Frontal cortex (tissue), 4 donors: ENCODE measurements around the gene CLEC18A. TPM values are rescaled to one million over a fixed set of nuclear protein-coding genes. Genes with fewer than 3 reads are reported as not detected.
A peak's percentile ranks its signal among the peaks of the same experiment; 100 is the strongest.
"Not testable (repeated sequence)": the region's sequence is repeated elsewhere in the genome, so short reads cannot be mapped to it uniquely, and the experiment has no call there.

Experiments
- DNase-seq, 2 donors: peaks; one replicate each; pipeline ENCODE4 v3.0.0; 2012; ENCODE audit warnings: low spot score in 2 of 2
- FAIRE-seq: peaks from 2 replicates; lab custom pipeline; 2012; peaks lifted over from hg19 to GRCh38; lab: Jason Lieb, UNC
- total RNA-seq: library from RNA; depleted of rRNA; stranded (reverse); fragments of >200 nt; gene quantifications from one replicate; pipeline ENCODE4 v1.2.3, GENCODE V29; 2014
- donor health status: control.
- donor health status: control.
- donor health status: control.

CLEC18A gene
- total RNA-seq, 1 donor from 2014 or later = 0.82 TPM

DNA sequence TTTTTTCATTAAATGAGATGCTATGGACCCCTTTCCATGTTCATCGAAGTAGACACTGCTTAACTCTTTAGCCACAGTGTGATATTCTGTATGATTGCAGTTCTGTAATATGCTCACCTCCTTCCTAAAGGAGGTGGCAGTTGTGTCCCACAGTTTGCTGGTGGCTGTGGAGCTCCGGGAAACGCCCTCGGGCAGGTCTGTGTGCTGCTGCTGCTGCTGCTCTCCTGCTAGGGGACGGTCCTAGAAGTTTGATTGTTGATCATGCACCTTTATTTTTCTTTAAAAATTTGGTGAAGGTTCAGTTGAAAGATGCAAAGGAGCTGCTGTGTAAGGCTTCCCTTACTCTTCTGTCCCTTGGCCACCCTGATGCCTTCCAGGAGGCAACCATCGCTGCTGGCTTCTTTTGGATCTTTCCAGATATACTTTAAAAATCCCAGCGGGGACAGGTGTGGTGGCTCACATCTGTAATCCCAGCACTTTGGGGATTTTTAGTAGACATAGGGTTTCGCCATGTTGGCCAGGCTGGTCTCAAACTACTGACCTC, 8.4 kb upstream of the CLEC18A start:
- no peak for FAIRE-seq
- DNase-seq = no peak

DNA sequence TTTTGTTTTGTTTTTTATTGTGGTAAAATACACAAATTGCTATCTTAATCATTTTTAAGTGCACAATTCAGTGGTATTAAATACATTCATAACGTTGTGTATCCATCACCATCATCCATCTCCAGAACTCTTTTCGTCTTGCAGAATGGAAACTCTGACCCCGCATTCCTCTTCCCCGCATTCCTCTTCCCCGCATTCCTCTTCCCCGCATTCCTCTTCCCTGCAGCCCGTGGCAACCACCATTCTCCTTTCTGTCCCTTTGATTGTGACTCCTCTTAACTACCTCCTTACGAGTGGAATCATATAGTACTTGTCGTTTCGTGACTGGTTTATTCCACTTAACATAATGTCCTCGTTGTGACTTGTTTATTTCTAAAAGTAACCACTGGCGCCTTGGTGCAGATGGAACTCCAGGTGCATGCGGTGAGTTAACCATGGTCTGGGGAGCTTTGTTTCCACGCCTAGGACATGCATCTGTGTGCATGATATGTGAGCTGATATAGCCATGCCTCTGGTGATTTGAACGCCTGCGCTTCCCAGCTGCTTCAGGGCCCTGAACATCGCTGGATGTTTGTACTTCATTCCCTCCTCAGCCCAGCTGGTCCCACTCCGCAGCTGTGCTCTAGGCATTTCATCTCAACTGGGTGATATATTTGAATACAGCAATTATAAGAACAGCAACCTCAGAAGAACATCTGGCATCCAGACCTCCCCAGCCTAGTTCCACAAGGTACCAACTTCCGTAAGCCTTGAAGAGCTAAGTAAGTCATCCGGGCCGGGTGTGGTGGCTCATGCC, 7.7 kb upstream of the CLEC18A start:
- not testable (repeated sequence) for FAIRE-seq, DNase-seq

DNA sequence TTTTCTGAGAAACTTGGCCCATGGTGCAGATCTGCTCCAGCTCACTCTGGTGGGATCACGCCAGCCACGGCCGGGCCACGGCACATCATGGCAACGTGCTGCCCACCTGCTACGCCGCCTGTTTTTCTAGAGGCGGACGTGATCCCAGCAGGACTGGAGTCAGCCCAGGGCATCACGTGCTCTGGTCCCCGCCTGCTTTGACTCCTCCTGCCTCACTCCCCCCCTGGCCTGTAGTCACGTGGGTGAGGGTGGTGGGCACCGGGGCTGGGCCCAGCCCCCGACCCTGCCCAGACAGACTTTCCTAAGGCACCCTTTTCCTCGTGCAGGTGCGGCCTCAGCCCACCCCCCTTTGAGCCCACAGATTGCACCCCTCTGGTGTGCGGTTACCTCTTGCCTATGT, 723 bp upstream of the CLEC18A start:
- DNase-seq, FAIRE-seq: not testable (repeated sequence)

DNA sequence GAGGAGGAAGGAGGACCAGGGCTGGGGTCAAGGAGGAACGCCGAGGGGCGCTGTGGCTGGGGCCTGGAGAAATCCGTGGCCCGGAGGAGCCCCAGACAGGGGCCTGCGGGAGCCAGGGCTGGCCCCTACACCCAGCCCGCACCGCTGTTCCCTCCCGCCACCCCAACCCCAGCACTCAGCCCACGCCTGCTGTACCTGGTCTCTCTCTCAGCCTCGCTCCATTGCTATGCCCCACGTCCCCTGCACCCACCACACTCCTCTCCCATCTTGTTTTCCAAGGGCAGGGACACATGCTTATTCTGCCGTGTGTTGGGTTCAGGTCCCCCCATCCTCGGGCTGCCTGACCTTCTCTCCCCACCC, 518 bp downstream of the CLEC18A start:
- DNase-seq, FAIRE-seq: not testable (repeated sequence)

DNA sequence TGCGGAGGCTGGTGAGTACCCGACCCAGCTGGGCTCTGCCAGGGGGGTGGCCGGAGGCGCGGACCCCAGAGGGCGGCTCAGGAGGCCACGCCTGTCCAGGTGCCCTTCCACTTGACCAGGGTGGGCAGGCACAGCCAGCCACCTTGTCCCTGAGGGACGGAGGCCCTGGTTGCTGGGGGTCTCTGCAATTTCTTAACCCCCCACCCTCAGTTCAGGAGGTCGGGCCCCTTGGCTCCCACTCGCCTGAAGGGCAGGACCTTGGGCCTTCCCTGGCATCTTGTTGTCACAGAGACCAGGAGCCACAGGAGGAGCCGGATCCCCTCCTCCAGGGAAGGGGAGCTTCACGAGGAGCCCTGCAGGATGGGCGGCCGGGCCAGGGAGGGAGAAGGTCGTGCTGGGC, 982 bp downstream of the CLEC18A start:
- FAIRE-seq, DNase-seq: not testable (repeated sequence)

DNA sequence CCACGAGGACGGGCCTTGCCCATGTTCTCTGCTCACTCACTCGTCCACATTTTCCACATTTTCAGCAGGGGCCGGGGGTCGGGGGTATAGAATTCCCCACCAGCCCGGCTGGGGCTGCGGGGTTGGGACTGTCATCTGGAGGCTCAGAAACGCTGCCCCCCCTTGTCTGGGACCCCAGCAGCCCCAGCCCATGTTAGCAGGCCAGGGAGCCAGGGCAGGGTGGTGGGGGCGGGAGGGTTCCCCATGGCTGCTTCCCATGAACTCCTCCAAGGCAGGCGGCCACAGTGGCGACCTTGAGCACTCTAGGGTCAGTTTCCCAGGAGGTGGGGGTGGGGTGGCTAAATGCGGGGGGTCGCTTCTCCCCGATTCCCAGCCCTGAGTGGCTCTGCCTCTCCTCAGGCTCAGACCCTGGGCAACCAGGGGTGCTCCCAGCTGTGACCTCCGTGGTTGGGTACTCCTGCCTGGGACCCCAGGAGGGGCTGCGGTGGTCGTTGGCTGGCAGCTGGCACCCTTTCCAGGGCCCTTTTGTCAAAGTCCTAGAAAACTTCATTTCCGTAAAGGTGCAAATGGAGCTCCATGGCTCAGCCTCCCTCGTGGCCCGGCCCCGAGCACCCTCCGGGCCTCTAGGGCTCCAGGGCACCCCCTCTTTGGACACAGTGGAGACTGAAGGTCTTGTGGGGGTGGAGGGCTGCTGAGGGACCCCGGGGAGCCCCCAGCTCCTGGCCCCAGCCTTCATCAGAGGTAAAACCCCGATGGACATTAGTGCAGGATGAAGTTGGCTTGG, 1.6 kb downstream of the CLEC18A start:
- DNase-seq, FAIRE-seq: not testable (repeated sequence)

DNA sequence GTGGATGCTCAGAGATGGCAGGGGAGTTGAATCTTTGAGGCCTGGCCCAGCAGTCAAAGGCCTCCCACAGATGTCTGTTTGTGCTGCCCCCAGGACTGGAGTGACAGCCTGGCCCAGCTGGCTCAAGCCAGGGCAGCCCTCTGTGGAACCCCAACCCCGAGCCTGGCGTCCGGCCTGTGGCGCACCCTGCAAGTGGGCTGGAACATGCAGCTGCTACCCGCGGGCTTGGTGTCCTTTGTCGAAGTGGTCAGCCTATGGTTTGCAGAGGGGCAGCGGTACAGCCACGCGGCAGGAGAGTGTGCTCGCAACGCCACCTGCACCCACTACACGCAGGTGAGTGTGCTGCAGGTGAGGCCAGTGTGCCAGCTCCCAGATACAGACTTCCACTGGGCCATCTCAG, 3.1 kb downstream of the CLEC18A start:
- not testable (repeated sequence) for FAIRE-seq

DNA sequence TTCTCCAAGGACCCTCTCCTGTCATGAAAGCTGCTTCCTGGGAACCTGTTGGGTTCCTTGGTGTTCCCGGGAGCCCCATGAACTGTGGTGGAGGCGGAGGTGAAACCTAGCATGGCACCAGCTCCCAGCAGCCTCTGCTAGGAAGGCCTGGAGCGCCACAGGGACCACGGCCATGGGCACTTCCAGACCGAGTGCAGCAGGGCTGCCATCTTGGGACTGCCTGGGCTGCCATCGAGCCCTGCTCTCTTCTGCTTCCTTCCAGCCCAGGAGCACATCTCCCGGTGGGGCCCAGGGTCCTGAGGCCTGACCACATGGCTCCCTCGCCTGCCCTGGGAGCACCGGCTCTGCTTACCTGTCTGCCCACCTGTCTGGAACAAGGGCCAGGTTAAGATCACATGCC, 12.2 kb downstream of the CLEC18A start:
- not testable (repeated sequence) for DNase-seq, FAIRE-seq

More for the DNA sequence above, 3.1 kb downstream of the CLEC18A start:
- not testable (repeated sequence) for DNase-seq

DNA sequence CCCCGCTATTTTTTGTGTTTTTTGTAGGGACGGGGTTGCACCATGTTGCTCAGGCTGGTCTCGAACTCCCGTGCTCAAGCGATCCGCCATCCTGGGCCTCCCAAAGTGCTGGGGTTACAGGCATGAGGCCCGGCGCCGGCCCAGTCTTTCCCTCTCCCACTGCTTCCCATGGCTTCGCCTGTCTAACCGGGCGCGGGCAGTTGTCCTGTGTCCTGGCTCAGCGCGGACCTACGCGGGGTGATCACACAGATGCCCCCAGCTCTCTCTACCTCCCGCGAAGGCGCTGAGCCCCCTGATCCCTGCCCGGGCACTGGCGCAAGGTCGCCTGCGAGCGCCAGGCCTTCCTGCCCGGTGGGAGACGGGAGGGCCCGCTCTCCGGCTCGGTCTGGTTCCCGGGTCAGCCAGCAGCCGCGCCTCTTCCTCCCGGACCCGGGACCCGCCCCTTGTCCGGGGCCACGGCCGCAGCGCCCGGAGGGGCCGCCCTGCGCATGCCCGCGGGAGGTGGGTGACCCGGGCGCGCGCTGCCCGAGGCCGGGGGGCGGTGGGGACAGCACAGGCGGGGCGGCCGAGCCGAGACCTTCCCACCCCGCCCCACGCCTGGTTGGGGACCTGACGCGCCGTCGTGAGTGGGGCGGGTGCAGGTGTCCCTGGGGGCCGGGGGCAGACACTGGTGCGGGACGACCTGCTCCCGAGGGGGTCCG, 14.0 kb downstream of the CLEC18A start:
- FAIRE-seq = not testable (repeated sequence)
- peak; percentile 48 to 55 for DNase-seq

DNA sequence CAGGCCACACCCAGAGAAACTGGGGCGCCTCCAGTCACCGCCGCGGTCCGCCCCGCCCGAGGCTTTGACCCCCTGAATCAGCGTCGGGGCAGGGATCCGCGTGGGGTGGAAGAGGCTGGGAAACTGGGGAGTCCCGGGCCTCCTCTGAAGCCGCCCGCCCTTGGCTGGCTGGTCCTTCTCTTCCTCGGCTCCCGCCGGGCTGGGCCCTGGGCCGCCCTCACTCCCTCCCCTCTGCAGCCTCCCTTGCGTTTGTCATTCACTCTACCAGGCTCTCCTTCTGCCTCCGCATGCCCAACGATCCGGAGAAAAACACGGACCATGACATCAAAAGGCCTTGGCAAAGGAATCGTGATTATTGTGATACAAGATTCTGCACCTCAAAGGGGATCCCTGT, 14.5 kb downstream of the CLEC18A start:
- FAIRE-seq, DNase-seq: not testable (repeated sequence)

DNA sequence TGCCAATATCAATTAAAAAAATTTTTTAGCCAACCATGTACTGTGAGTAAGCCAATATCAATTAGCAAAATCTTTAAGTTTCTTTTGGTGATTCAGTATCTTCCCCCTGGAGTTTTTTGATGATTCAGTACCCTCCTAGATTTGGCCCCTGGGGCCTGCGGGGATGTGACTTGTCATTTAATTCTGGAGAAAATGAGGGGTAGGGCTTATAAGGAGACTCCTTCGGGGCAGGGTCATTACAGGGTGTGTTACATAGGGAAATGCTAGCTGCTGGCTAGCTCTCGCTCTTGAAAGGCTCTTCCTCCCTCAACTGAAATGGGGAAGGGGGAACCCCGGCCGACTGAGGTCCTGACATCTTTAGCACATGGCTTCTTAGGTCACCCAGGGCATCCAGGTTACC, 16.6 kb downstream of the CLEC18A start:
- not testable (repeated sequence) for DNase-seq, FAIRE-seq

DNA sequence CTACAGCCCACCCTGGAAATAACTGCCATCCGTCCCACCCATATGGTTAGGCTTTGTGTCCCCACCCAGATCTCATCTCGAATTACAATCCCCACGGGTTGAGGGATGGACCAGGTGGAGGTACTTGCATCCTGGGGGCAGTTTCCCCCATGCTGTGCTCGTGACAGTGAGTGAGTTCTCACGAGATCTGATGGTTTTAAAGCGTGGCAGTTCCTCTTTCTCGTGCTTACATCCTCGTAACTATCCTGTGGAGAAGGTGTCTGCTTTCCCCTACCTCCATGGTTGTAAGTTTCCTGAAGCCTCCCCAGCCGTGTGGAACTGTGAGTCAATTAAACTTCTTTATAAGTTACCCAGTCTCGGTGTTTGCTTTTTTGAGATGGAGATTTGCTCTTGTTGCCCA, 17.0 kb downstream of the CLEC18A start:
- FAIRE-seq, DNase-seq: not testable (repeated sequence)

DNA sequence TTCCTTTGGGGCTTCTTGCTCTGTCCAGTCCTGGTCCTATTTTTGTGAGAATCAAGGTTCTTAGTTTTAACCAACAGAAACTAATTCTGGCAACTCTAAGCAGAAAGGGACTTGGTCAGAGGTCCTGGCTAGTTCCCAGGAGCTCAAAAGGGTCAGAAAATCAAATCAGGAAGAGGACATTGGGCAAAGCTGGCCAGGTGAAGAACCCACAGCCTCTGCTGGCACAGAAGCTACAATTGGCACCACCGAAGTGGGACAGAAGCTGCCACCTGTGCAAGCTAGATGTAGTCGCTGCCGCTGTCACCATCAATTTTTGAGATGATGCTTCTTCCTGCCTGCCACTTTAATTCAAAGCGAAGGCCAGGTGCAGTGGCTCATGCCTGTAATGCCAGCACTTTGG, 18.5 kb downstream of the CLEC18A start:
- not testable (repeated sequence) for FAIRE-seq, DNase-seq

DNA sequence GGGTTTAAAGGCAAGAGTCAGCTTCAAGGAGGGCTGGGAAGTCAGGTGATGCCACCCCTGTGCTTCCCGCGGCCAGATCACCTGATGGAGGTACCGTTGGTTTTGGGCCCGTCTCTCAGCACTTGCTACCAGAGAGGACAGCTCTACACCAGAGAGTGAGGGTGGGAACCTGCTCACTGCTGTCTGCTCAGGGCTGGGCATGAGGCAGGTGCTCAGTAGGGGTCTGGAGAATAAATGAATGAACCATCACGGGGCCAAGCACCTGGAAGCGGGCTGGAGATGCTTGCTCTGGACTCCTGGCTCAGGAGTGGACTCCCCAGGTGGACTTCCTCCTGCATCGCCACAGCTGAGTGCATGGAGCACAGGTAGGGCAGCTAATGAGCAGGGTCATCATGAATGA, 21.0 kb downstream of the CLEC18A start:
- not testable (repeated sequence) for FAIRE-seq

DNA sequence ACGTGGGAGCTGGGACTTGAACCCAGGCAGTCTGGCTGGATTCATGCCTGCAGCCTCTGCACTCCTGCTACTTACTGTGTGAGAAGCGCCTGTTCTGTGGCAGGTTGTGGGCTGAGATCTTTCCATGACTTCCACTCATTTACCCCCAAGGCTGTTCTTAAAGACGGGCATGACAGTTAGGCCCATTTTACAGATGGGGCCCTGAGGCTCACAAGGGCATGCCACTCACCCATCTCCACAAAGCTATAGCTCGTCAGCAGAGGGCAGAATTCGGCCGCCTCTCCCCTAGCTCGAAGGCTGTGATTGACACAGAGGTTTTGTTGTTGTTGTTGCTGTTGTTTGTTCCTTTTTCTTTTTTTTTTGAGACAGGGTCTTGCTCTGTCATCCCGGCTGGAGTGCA, 21.8 kb downstream of the CLEC18A start:
- not testable (repeated sequence) for FAIRE-seq

More for the DNA sequence above, 21.0 kb downstream of the CLEC18A start:
- not testable (repeated sequence) for DNase-seq

DNA sequence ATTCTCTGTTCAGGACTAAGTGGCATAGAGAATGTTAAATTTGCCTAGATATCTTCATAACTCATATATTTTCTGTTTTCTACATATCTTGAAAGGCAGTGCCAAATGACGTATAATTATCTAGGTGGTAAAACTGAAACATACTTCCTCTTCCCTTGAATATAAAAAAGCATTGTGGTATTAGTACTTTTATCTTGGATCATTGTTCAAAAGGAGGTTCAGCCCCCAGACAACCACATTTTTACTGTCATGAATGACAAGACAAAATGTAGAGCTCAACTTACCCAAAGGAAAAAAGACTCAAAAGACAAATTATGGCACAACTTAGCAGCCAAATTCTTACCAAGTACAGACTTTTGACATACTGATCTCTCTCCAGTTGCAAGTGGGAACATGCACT, 34.1 kb downstream of the CLEC18A start:
- not testable (repeated sequence) for DNase-seq, FAIRE-seq

More for the DNA sequence above, 21.8 kb downstream of the CLEC18A start:
- DNase-seq = not testable (repeated sequence)

DNA sequence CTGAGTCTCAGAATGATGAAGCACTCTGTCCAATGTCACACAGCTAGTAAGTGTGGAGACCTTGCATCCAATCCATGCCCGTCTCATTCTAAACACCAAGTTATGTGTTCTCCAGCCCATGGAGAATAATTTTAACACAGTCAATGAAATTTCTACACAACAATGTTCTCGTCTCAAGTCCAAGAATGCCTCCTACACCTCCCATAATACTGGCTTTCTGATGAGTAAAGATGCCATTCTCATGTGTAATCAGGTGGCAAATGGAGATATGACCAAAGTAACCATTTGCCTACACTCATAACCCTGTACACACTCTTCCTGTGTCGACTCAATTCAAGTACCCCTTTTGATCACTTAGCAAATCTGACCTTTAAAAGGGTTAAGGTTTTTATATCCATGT, 46.8 kb downstream of the CLEC18A start:
- FAIRE-seq, DNase-seq: not testable (repeated sequence)

DNA sequence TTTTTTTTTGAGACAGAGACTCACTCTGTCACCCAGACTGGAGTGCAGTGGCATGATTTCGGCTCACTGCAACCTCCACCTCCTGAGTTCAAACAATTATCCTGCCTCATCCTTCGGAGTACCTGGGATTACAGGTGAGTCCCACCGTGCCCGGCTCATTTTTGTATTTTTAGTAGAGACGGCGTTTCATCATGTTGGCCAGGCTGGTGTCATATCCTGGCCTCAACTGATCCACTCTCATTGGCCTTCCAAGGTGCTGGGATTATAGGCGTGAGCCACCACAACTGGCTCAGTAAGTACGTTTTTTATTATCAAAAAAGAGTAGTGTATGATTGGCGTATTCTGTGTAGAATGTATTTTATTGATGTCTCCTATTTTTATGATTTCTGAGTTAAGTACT, 48.7 kb downstream of the CLEC18A start:
- not testable (repeated sequence) for FAIRE-seq, DNase-seq

DNA sequence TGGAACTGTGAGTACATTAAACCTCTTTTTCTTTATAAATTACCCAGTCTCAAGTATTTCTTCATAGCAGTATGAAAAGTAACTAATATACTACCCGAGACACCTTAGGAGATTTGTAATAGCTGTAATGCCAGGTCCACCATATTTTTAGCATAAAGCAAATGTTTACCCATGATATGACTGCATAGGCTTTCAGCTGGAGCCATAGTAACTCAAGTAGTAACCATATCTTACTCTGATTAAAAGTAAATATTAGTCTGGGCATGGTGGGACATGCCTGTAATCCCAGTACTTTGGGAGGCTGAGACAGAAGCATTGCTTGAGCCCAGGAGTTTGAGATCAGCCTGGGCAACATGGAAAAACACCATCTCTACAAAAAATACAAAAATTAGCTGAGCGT, 52.4 kb downstream of the CLEC18A start:
- FAIRE-seq, DNase-seq: not testable (repeated sequence)

DNA sequence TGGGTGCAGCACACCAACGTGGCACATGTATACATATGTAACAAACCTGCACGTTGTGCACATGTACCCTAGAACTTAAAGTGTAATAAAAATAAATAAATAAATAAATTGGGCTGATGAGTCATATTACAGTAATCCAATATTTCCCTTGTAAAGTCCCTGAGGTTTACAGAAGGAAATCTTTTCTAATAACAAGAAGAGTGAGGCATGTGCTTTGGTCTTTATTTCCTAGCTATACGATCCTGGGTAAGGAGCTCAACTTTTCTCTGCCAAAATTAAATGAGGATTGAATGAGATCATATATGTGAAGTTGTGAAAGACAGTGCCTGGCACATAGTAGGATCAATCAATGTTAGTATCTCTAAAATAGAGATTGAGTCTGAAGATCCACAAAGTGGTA, 57.5 kb downstream of the CLEC18A start:
- not testable (repeated sequence) for FAIRE-seq, DNase-seq
